Measurements from ENCODE around the gene KRT12.

Gene KRT12

DNA sequence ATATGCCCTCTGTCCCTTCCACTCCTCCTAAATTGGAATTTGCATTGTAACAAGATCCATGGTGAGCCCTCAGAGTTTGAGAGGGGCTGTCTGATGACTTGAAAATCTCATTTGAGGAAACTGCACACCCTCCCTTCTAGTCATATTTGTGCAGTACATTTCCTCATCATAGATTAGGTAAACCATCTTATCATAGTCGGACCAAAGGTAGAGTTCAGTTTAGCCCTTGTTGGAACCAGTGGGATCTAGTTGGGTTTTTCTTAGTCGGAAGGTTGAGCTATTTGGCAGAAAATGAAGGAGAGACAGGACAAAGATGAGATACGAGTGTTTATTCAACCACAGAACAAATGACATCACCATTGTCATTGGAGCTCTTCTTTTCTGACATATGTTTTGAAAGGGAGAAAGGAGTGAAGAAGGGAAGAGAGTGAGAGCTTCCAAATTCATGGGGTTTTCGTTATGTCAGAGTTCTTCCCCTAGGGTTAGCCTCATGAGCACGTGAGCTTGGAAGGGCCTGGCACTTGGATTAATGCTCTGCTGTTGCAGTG is 33.9 kb upstream of the KRT12 start:
- no peak overlapping the region for H3K4me3 ChIP-seq (ENCODE audit: low read depth, low read length)
- no peak for TF ChIP-seq CTCF (IDR thresholded peaks at IDR 0.05; ENCODE audit: low read depth, low read length)

- no peak overlapping the region for H3K4me3 ChIP-seq (ENCODE audit: low read depth, low read length)
- TF ChIP-seq CTCF (IDR thresholded peaks at IDR 0.05; ENCODE audit: low read depth, low read length): no peak
Observed at GRCh38 chr17:40896916-40897455, 30.0 kb upstream of the KRT12 start.

DNA sequence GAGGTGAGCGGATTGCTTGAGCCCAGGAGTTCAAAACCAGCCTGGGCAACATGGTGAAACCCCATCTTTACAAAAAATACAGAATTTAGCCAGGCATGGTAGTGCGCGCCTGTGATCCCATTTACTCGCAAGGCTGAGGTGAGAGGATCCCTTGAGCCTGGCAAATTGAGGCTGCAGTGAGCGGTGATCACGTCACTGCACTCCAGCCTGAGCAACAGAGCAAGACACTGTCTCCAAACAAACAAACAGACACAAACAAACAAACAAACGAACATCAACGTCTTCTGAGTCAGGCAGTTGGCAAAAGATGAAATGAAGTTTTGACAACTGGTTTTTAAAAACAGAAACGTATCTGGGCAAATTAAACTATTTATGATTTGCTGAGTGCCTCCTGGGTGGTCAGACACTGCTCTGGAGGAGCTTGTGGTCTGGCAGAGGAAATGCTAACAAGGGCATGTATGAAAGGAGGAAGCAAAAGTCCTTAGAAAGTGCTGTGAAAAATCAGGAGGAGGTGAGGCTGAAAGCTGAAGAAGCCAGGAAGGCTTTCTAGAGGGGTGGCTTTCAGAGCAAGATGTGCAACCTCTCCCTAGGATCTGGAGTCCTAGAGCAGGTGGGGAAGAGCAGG is 28.2 kb upstream of the KRT12 start:
- TF ChIP-seq CTCF (IDR thresholded peaks at IDR 0.05; ENCODE audit: low read depth, low read length): no peak
- no peak overlapping the region for H3K4me3 ChIP-seq (ENCODE audit: low read depth, low read length)

DNA sequence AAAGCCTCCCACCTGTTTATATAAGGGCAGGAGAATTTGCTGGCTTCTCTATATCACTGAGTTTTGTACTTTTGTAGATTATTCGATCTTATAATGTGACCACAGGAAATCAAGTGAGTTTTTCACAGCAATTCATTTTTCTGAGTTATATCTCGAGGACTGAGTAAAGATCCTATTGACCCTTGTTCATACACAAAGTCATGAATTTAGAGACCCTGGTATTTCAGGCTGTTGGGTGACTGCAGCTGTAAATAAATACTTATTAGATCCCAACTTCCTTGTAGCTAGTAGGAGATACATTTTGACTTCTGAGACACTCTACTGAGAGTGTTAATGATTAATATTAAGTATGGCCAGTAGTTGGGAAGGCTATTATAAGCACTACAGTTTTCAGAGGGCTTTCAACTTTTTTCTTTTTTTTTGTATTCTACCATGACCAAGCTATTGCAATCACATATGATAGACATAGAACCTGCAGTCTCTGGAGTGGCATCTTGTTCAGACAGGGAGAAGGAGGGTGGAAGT is 21.2 kb upstream of the KRT12 start:
- no peak for TF ChIP-seq CTCF (IDR thresholded peaks at IDR 0.05; ENCODE audit: low read depth, low read length)

GRCh38 chr17:40886090-40886489 is 19.1 kb upstream of the KRT12 start:
- TF ChIP-seq CTCF (IDR thresholded peaks at IDR 0.05; ENCODE audit: low read depth, low read length): no peak

More for the DNA sequence above, 21.2 kb upstream of the KRT12 start:
- no peak overlapping the region for H3K4me3 ChIP-seq (ENCODE audit: low read depth, low read length)

GRCh38 chr17:40884708-40885512 is 17.9 kb upstream of the KRT12 start, which contains the start of gene KRT20:
TSS of gene KRT20 (minus strand) at chr17:40885242. CDS start at chr17:40885185, 57 bp downstream.
- no peak for TF ChIP-seq CTCF (IDR thresholded peaks at IDR 0.05; ENCODE audit: low read depth, low read length)
- H3K4me3 ChIP-seq (ENCODE audit: low read depth, low read length): no peak within 1 kb of the TSS

More at GRCh38 chr17:40886090-40886489, 19.1 kb upstream of the KRT12 start:
- no peak overlapping the region for H3K4me3 ChIP-seq (ENCODE audit: low read depth, low read length)

Data from WI38 (cell line).